ENCODE results near the gene BRICD5. TPM values are rescaled to one million over a fixed set of nuclear protein-coding genes. Genes with fewer than 3 reads are reported as not detected.

Gene BRICD5
- total and polyA plus RNA-seq, 2 donors from 2014 or later = 7.2 to 8.2 TPM

DNA sequence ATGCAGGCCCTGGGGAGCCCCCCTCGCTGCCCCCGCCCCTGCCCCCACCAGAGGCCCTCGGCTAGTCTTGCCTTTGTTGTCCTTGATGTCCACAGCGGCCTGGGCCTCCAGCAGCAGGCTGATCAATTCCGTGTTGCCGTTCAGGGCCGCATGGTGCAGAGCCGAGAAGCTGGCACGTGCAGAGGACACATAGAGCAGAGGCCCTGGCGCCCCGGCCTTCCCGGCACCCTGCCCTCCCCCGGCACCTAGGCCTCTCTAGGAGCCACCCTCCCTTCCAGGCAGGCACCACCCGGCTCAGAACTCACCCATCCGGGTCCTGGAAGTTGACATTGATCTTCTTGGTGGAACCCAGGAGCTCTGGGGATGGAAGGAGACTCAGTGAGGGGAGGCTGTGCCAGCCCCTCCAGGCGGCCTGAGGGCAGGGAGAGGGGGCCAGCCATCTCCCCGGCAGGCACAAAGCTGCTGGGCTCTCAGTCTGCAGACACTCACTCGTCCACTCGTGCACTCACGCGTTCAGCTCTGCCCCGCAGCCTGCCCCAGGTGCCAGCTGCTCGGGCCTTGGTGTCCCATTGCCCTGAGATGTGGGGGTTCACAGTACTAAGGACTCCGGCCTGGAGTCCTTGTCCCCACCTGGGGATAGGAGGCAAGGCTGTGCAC lies 20.5 kb downstream of the BRICD5 start:
- intact Hi-C loops (cut with DNase I) = no loop called here
- no peak overlapping the region for H3K27ac ChIP-seq (ENCODE audit: low read depth in 2 of 2, low read length in 2 of 2)
- no peaks in the 10 kb centered on the region for H3K27me3 ChIP-seq (ENCODE audit: control insufficient read depth, insufficient read depth, low read length)
- no peaks in the 10 kb centered on the region for H3K9me3 ChIP-seq (ENCODE audit: control insufficient read depth in 2 of 3, insufficient read depth in 1 of 3, low read length in 3 of 3)
- H3K4me1 ChIP-seq (ENCODE audit: control insufficient read depth in 2 of 3, insufficient read depth in 2 of 3, low read depth in 1 of 3, low read length in 3 of 3) = peaks cover 0 to 2% (median 0%) of the 10 kb centered on the region in 3 donors
- no peak for FAIRE-seq
- no peak for DNase-seq
- no peak overlapping the region for H3K4me3 ChIP-seq (ENCODE audit: low read length in 3 of 3)
- no peak overlapping the region for H3K9ac ChIP-seq (ENCODE audit: low read length in 3 of 3)
- no peaks in the 10 kb centered on the region for H3K36me3 ChIP-seq (ENCODE audit: control insufficient read depth in 2 of 3, insufficient read depth in 3 of 3, low read length in 3 of 3)
- TF ChIP-seq, protein P1, sequence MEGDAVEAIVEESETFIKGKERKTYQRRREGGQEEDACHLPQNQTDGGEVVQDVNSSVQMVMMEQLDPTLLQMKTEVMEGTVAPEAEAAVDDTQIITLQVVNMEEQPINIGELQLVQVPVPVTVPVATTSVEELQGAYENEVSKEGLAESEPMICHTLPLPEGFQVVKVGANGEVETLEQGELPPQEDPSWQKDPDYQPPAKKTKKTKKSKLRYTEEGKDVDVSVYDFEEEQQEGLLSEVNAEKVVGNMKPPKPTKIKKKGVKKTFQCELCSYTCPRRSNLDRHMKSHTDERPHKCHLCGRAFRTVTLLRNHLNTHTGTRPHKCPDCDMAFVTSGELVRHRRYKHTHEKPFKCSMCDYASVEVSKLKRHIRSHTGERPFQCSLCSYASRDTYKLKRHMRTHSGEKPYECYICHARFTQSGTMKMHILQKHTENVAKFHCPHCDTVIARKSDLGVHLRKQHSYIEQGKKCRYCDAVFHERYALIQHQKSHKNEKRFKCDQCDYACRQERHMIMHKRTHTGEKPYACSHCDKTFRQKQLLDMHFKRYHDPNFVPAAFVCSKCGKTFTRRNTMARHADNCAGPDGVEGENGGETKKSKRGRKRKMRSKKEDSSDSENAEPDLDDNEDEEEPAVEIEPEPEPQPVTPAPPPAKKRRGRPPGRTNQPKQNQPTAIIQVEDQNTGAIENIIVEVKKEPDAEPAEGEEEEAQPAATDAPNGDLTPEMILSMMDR (IDR thresholded peaks at IDR 0.05; ENCODE audit: borderline replicate concordance, extremely low read depth, insufficient read depth) = no peak

DNA sequence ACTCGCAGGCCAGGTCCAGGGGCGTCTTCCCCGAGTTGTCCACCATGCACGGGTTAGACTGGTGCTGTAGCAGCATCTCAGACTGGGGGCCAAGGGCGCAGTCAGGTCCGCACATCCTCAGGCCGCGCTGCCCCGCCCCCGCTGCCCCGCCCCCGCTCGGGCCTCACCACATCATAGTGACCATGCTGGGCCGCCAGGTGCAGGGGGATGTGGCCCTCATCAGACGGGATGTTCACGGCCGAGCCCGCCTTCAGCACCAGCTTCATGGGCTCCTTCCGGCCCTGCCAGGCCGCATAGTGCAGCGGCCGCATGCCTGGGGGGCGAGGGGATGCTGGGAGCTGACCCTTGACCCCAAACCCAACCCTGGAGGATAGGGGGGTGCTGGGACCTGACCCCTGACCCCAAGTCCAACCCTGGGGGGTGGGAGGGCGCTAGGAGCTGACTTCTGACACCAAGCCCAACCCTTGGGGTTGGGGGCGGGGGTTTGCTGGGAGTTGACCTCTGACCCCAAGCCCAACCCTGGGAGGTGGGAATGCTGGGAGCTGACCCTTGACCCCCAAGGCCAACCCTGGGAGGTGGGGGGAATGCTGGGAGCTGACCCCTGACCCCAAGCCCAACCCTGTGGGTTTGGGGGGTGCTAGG lies 21.3 kb downstream of the BRICD5 start:
- Histone ChIP-seq H3K4me1 (ENCODE audit: control insufficient read depth in 2 of 3, insufficient read depth in 2 of 3, low read depth in 1 of 3, low read length in 3 of 3) (no peaks in the 10 kb centered on the region), H3K27ac (ENCODE audit: low read depth in 2 of 2, low read length in 2 of 2) (no peak overlapping the region), H3K27me3 (ENCODE audit: control insufficient read depth, insufficient read depth, low read length) (no peaks in the 10 kb centered on the region), H3K9me3 (ENCODE audit: control insufficient read depth in 2 of 3, insufficient read depth in 1 of 3, low read length in 3 of 3) (no peaks in the 10 kb centered on the region), H3K4me3 (ENCODE audit: low read length in 3 of 3) (no peak overlapping the region), H3K9ac (ENCODE audit: low read length in 3 of 3) (no peak overlapping the region), H3K36me3 (ENCODE audit: control insufficient read depth in 2 of 3, insufficient read depth in 3 of 3, low read length in 3 of 3) (no peaks in the 10 kb centered on the region)
- TF ChIP-seq, protein P1 (IDR thresholded peaks at IDR 0.05; ENCODE audit: borderline replicate concordance, extremely low read depth, insufficient read depth) = no peak
- intact Hi-C loops (cut with DNase I) = no loop called here
- FAIRE-seq = no peak
- DNase-seq = no peak

DNA sequence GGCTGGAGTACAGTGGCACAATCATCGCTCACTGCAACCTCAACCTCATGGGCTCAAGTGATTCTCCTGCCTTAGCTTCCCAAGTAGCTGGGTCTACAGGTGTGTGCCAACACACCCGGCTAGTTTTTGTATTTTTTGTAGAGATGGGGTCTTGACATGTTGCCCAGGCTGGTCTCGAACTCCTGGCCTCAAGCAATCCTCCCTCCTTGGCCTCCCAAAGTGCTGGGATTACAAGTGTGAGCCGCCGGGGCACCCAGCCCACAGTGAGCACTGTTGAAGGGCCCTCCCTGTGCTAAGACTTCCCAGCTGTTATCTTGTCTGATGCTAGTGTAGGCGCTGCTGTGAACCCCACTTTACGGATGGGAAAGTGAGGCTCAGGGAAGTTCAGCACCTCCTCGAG lies 22.3 kb downstream of the BRICD5 start:
- Histone ChIP-seq H3K36me3 (ENCODE audit: control insufficient read depth in 2 of 3, insufficient read depth in 3 of 3, low read length in 3 of 3) (no peaks in the 10 kb centered on the region), H3K4me3 (ENCODE audit: low read length in 3 of 3) (no peak overlapping the region), H3K4me1 (ENCODE audit: control insufficient read depth in 2 of 3, insufficient read depth in 2 of 3, low read depth in 1 of 3, low read length in 3 of 3) (no peaks in the 10 kb centered on the region), H3K9me3 (ENCODE audit: control insufficient read depth in 2 of 3, insufficient read depth in 1 of 3, low read length in 3 of 3) (no peaks in the 10 kb centered on the region), H3K27ac (ENCODE audit: low read depth in 2 of 2, low read length in 2 of 2) (no peak overlapping the region), H3K9ac (ENCODE audit: low read length in 3 of 3) (no peak overlapping the region), H3K27me3 (ENCODE audit: control insufficient read depth, insufficient read depth, low read length) (no peaks in the 10 kb centered on the region)
- intact Hi-C loops (cut with DNase I) = no loop called here
- DNase-seq = no peak
- TF ChIP-seq, protein P1 (IDR thresholded peaks at IDR 0.05; ENCODE audit: borderline replicate concordance, extremely low read depth, insufficient read depth) = no peak
- FAIRE-seq = no peak

Data from kidney (tissue), 14 donors.